K562 (cell line): ENCODE data around the gene PMF1. TPM values are rescaled to one million over a fixed set of nuclear protein-coding genes. Genes with fewer than 3 reads are reported as not detected.

ENCODE experiments used
- ADNP ChIP-seq: fragments of 200-800 bp; sonication (Bioruptor generic); IDR thresholded peaks from 2 replicates; pipeline ENCODE4 v1.6.1; 2016; ENCODE audit warnings: missing genetic modification characterization, missing compliant biosample characterization
- ATF4 ChIP-seq: fragments of 450-650 bp; formaldehyde crosslinking; IDR thresholded peaks from 2 replicates; pipeline ENCODE4 v1.4.0; 2022; ENCODE audit warnings: mild to moderate bottlenecking, moderate library complexity
- BCOR ChIP-seq: fragments of 450-650 bp; IDR thresholded peaks from 2 replicates; pipeline ENCODE4 v1.6.1; 2016
- CREBBP ChIP-seq: IDR thresholded peaks from one replicate; pipeline ENCODE4 v1.6.1; 2012; ENCODE audit warnings: low read depth, mild to moderate bottlenecking, control low read depth, inconsistent platforms, low read length
- DIDO1 ChIP-seq: fragments of 450-650 bp; IDR thresholded peaks from 2 replicates; pipeline ENCODE4 v1.6.1; 2016; ENCODE audit warnings: low read depth, missing biosample characterization, missing genetic modification characterization
- DMBX1 ChIP-seq: fragments of 250-450 bp; sonication (Bioruptor Pico); IDR thresholded peaks from 2 replicates; pipeline ENCODE4 v1.8.0; 2022; ENCODE audit warnings: inconsistent platforms, mild to moderate bottlenecking, moderate library complexity, borderline replicate concordance
- DPF2 ChIP-seq: fragments of 450-650 bp; IDR thresholded peaks from 2 replicates; pipeline ENCODE4 v1.6.1; 2016
- FOXJ3 ChIP-seq: sonication (generic); formaldehyde crosslinking; IDR thresholded peaks from 2 replicates; pipeline ENCODE4 v1.4.0; 2020; ENCODE audit warnings: mild to moderate bottlenecking, missing genetic modification reagents
- HMGN3 ChIP-seq: IDR thresholded peaks from 2 replicates; pipeline ENCODE4 v1.6.1; 2011; ENCODE audit warnings: borderline replicate concordance, low read depth, mild to moderate bottlenecking, mixed read lengths, low read length; ENCODE audit not compliant: insufficient read length; ENCODE audit errors: extremely low read depth
- KDM4B ChIP-seq, 2 experiments: fragments of 450-650 bp in 1 of 2; sonication (generic) in 1 of 2; IDR thresholded peaks; 2 replicates each; pipeline ENCODE4 v1.6.1; 2016 to 2017; ENCODE audit warnings: borderline replicate concordance in 2 of 2, antibody characterized with exemption in 1 of 2, low read depth in 1 of 2, mild to moderate bottlenecking in 1 of 2
- MAFG ChIP-seq: fragments of 450-650 bp; conservative IDR thresholded peaks from 2 replicates; pipeline ENCODE4 v1.6.1; 2016; ENCODE audit warnings: missing genetic modification characterization, missing compliant biosample characterization
- MECOM ChIP-seq: fragments of 250-450 bp; sonication (Bioruptor Pico); IDR thresholded peaks from 2 replicates; pipeline ENCODE4 v1.8.0; 2022; ENCODE audit warnings: inconsistent platforms
- NFIX ChIP-seq: fragments of 250-450 bp; sonication (Bioruptor Pico); IDR thresholded peaks from 2 replicates; pipeline ENCODE4 v1.4.0; 2020; ENCODE audit warnings: low read depth, mild to moderate bottlenecking, moderate library complexity
- NR0B1 ChIP-seq: fragments of 450-650 bp; IDR thresholded peaks from one replicate; pipeline ENCODE4 v1.6.1; 2018; ENCODE audit warnings: mild to moderate bottlenecking, moderate library complexity; ENCODE audit not compliant: partially characterized antibody
- RBBP5 ChIP-seq: fragments of 200-600 bp; sonication (generic); IDR thresholded peaks from 2 replicates; pipeline ENCODE4 v1.6.1; 2012; ENCODE audit warnings: borderline replicate concordance, mild to moderate bottlenecking, low read length, control low read depth, inconsistent platforms; ENCODE audit not compliant: insufficient read depth, poor library complexity, severe bottlenecking
- SAFB2 ChIP-seq: fragments of 200-400 bp; formaldehyde crosslinking; IDR thresholded peaks from 2 replicates; pipeline ENCODE4 v1.6.1; 2018; ENCODE audit warnings: borderline replicate concordance, low read length, low read depth, moderate library complexity; ENCODE audit not compliant: severe bottlenecking
- SAP30 ChIP-seq: fragments of 200-600 bp; sonication (generic); IDR thresholded peaks from 2 replicates; pipeline ENCODE4 v1.6.1; 2012; ENCODE audit warnings: borderline replicate concordance, low read depth, mild to moderate bottlenecking, moderate library complexity, low read length, control low read depth, inconsistent platforms; ENCODE audit not compliant: insufficient read depth, poor library complexity, severe bottlenecking
- THRA ChIP-seq: fragments of 450-650 bp; IDR thresholded peaks from 2 replicates; pipeline ENCODE4 v1.6.1; 2017; ENCODE audit warnings: mild to moderate bottlenecking, moderate library complexity
- ZNF436 ChIP-seq: fragments of 250-450, 450-650 bp; sonication (Bioruptor Pico); formaldehyde crosslinking; IDR thresholded peaks from 2 replicates; pipeline ENCODE4 v1.7.0; 2020; ENCODE audit warnings: mild to moderate bottlenecking
- polyA plus RNA-seq, 8 experiments: library from polyadenylated mRNA; depleted of rRNA in 4 of 8; stranded (reverse) in 5 of 8; unstranded in 3 of 8; fragments of >200 nt; fragmentation: Nextera tagmentation in 2 of 8; fragmentation: Illumina TruSeq in 1 of 8; extraction: Ambion mirVana in 2 of 8; extraction: Trizol in 1 of 8; gene quantifications; 2 replicates each; pipeline versions ENCODE4 v1.2.1 to v1.2.3, GENCODE V29; 2011 to 2014; ENCODE audit warnings: inconsistent platforms in 1 of 8, missing spikeins in 1 of 8
- total RNA-seq, 7 experiments: library from RNA; depleted of rRNA in 6 of 7; stranded (reverse); fragments of >200 nt in 6 of 7; fragmentation: Illumina TruSeq in 2 of 7; extraction: Trizol in 2 of 7; gene quantifications; 2 replicates each; pipeline versions ENCODE4 v1.2.1 to v1.2.3, GENCODE V29; 2011 to 2021; ENCODE audit warnings: low replicate concordance in 1 of 7
- TF ChIP-seq, protein P1 (sequence below): fragments of 250-450 bp; sonication (Bioruptor Pico); IDR thresholded peaks from 2 replicates; pipeline ENCODE4 v1.8.0; 2021; ENCODE audit warnings: borderline replicate concordance, mild to moderate bottlenecking, moderate library complexity; ENCODE audit not compliant: poor library complexity, severe bottlenecking
- TF ChIP-seq, protein P2 (sequence below): sonication (generic); formaldehyde crosslinking; IDR thresholded peaks from 2 replicates; pipeline ENCODE4 v1.8.1; 2022; ENCODE audit warnings: missing genetic modification reagents

Gene PMF1
- total and polyA plus RNA-seq, 9 of the 15 experiments (the other 6 are each of a cell fraction or from before 2014, with no cell fraction given) = 9.4 to 92.9 (median 71.0) TPM

DNA sequence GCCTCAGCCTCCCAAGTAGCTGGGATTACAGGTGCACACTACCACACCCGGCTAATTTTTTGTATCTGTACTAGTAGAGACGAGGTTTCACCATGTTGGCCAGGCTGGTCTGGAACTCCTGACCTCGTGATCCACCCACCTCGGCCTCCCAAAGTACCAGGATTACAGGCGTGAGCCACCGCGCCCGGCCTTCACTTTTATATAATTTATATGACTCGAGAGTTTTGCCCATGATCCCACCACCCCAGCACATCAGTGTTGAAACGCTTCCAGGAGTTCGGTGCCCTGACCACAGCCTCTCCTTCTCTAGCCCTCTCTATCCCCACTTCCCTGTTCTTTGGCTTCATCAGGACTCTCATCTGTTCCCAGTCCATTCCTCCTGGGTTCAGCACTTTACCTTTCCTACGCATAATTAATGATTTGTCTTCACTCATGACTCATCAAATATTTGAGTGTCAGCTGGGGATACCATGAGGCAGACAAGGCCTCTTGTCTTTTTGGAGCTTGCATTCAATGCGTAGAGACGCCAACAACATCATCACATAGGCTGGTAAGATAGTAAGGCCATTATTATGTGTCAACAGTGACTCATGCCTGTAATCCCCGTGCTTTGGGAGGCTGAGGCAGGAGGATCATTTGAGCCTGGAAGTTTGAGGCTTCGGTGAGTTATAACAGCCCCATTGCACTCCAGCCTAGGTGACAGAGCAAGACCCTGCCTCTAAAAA is 1.4 kb downstream of the PMF1 start (continued):
- TF ChIP-seq, protein P1, sequence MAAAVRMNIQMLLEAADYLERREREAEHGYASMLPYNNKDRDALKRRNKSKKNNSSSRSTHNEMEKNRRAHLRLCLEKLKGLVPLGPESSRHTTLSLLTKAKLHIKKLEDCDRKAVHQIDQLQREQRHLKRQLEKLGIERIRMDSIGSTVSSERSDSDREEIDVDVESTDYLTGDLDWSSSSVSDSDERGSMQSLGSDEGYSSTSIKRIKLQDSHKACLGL (CRISPR knock-in tag) = no peak
- TF ChIP-seq HMGN3 (no peak), DIDO1 (tag) (no peak), SAP30 (no peak), NR0B1 (no peak), RBBP5 (peak; percentile 15), DMBX1 (CRISPR knock-in tag) (no peak), ZNF436 (CRISPR knock-in tag) (no peak), THRA (no peak), MAFG (peak; percentile 96), ADNP (tag) (no peak), KDM4B (IDR thresholded peaks at IDR 0.05; ENCODE audit: borderline replicate concordance in 2 of 2, low read depth in 1 of 2) (no peak), MECOM (no peak), ATF4 (no peak), NFIX (CRISPR knock-in tag) (no peak), CREBBP (no peak), BCOR (no peak), DPF2 (peak; percentile 85), SAFB2 (no peak), FOXJ3 (no peak)
- TF ChIP-seq, protein P2, sequence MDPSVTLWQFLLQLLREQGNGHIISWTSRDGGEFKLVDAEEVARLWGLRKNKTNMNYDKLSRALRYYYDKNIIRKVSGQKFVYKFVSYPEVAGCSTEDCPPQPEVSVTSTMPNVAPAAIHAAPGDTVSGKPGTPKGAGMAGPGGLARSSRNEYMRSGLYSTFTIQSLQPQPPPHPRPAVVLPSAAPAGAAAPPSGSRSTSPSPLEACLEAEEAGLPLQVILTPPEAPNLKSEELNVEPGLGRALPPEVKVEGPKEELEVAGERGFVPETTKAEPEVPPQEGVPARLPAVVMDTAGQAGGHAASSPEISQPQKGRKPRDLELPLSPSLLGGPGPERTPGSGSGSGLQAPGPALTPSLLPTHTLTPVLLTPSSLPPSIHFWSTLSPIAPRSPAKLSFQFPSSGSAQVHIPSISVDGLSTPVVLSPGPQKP = no peak
